B cell (primary cell): ENCODE measurements around the gene STEAP1.

Experiments used
- EZH2 ChIP-seq: IDR thresholded peaks from 2 replicates; pipeline ENCODE4 v1.6.1; 2012; ENCODE audit warnings: borderline replicate concordance, low read depth, mild to moderate bottlenecking, moderate library complexity, low read length; ENCODE audit not compliant: insufficient read depth, poor library complexity, severe bottlenecking
- TF ChIP-seq, protein P1 (sequence below): fragments of 200-600 bp; IDR thresholded peaks from one replicate; pipeline ENCODE4 v1.8.0; 2022; ENCODE audit warnings: antibody characterized with exemption, mild to moderate bottlenecking

DNA sequence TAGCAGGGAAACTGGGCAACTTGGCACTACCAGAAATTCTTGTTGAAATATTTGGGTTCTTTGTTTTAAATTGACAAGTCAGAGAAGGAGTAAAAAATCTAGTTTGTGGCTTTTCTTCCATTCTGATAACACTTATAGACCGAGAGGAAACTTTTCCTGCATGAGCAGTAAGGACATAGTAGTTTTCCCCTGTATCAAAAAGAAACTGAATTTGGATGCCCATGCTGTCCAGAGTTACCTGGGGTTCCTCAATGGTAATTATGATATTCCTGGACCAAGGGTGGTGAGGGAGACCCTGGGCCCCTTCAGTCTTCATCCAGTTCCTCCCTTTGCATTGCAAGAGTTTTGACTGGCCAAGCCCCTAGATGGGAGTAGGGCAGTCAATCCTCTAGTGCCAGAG, 37.4 kb downstream of the STEAP1 start:
- TF ChIP-seq, protein P1, sequence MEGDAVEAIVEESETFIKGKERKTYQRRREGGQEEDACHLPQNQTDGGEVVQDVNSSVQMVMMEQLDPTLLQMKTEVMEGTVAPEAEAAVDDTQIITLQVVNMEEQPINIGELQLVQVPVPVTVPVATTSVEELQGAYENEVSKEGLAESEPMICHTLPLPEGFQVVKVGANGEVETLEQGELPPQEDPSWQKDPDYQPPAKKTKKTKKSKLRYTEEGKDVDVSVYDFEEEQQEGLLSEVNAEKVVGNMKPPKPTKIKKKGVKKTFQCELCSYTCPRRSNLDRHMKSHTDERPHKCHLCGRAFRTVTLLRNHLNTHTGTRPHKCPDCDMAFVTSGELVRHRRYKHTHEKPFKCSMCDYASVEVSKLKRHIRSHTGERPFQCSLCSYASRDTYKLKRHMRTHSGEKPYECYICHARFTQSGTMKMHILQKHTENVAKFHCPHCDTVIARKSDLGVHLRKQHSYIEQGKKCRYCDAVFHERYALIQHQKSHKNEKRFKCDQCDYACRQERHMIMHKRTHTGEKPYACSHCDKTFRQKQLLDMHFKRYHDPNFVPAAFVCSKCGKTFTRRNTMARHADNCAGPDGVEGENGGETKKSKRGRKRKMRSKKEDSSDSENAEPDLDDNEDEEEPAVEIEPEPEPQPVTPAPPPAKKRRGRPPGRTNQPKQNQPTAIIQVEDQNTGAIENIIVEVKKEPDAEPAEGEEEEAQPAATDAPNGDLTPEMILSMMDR = no peak
- no peak for TF ChIP-seq EZH2
